H1 (cell line): ENCODE measurements around the gene MARS1.

Experiments used
- FOSL1 ChIP-seq: IDR thresholded peaks from 2 replicates; pipeline ENCODE4 v1.6.1; 2011; ENCODE audit warnings: mild to moderate bottlenecking, low read depth, low read length, moderate library complexity; ENCODE audit not compliant: insufficient read depth
- POLR2AphosphoS5 ChIP-seq: IDR thresholded peaks from 2 replicates; pipeline ENCODE4 v1.6.1; 2011; ENCODE audit warnings: low read depth, low read length
- ZNF274 ChIP-seq: IDR thresholded peaks from 2 replicates; pipeline ENCODE4 v1.7.0; 2012; ENCODE audit warnings: low read length, borderline replicate concordance; ENCODE audit errors: extremely low read depth
- TF ChIP-seq, protein P1 (sequence below), 3 experiments: IDR thresholded peaks; 1 replicate in 2 of 3; 2 replicates in 1 of 3; pipeline versions ENCODE4 v1.5.1 to v1.6.1; 2011; ENCODE audit warnings: low read length in 3 of 3, mild to moderate bottlenecking in 3 of 3, inconsistent platforms in 2 of 3, low read depth in 1 of 3, moderate library complexity in 1 of 3; ENCODE audit not compliant: insufficient read depth in 1 of 3; ENCODE audit errors: control extremely low read depth in 1 of 3
- TF ChIP-seq, protein P2 (sequence below): IDR thresholded peaks from 2 replicates; pipeline ENCODE4 v1.6.1; 2011; ENCODE audit warnings: low read depth, mild to moderate bottlenecking, low read length; ENCODE audit not compliant: insufficient read depth

DNA sequence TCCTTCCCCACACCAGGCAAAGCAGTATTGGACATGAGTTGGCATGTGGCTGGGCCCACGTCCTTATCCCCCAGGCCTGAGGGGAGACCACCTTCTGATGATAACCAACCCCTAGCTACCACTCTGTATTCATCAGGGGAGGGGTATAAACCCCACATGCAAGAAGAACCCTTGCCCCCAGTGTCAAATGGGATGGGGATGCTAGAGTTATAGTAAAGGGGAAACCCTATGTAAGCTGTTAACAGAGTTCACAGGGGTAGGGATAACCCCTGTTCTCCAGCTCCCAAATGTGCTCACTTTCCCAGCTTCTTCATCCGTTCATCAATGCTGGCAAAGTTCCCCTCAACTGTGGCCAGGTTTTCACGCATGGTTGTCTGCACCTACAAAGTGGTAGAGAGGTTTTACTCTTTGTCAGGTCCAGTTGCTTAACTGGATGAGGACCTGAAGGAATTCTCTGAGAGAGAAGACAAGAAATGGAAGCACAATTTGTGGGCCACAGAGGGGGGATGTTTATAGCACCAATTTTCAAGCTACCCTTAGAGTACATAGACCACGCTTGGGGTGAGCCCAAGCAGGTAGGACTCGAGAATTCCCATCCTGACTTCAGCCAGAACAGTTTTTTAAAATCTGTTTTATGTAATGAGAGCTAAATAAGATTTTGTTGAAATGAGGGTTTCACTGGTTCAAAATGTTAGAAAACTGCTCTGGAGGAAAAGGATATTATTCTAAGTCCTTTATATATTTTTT is 42.7 kb downstream of the MARS1 start:
- TF ChIP-seq, protein P1, sequence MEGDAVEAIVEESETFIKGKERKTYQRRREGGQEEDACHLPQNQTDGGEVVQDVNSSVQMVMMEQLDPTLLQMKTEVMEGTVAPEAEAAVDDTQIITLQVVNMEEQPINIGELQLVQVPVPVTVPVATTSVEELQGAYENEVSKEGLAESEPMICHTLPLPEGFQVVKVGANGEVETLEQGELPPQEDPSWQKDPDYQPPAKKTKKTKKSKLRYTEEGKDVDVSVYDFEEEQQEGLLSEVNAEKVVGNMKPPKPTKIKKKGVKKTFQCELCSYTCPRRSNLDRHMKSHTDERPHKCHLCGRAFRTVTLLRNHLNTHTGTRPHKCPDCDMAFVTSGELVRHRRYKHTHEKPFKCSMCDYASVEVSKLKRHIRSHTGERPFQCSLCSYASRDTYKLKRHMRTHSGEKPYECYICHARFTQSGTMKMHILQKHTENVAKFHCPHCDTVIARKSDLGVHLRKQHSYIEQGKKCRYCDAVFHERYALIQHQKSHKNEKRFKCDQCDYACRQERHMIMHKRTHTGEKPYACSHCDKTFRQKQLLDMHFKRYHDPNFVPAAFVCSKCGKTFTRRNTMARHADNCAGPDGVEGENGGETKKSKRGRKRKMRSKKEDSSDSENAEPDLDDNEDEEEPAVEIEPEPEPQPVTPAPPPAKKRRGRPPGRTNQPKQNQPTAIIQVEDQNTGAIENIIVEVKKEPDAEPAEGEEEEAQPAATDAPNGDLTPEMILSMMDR (IDR thresholded peaks at IDR 0.05; ENCODE audit: control extremely low read depth in 1 of 3, insufficient read depth in 1 of 3, low read depth in 1 of 3, low read length in 3 of 3) = no peak
- no peak for TF ChIP-seq POLR2AphosphoS5
- TF ChIP-seq ZNF274 = no peak
- TF ChIP-seq, protein P2, sequence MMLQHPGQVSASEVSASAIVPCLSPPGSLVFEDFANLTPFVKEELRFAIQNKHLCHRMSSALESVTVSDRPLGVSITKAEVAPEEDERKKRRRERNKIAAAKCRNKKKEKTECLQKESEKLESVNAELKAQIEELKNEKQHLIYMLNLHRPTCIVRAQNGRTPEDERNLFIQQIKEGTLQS = no peak
- TF ChIP-seq FOSL1 = no peak
